ENCODE results near the gene ERMN. TPM values are rescaled to one million over a fixed set of nuclear protein-coding genes. Genes with fewer than 3 reads are reported as not detected.
"Not testable (repeated sequence)": the region's sequence is repeated elsewhere in the genome, so short reads cannot be mapped to it uniquely, and the experiment has no call there.

ERMN gene
- total RNA-seq, 1 donor: not detected

DNA sequence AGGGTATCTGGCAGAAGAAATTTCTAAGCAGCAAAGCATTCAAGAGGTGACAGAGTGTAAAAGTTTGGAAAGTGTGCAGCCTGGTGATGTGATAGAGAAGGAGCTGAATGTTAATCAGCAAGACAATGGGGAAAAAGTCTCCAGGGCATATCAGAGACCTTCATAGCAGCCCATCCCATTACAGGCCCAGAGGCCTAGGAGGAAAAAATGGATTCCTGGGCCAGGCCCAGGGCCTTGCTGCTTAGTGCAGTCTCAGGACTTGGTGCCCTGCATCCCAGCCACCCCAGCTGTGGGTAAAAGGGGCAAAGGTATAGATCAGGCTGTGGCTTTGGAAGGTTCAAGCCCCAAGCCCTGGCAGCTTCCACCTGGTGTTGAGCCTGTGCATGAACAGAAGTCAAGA lies 35.9 kb upstream of the ERMN start:
- DNase-seq (ENCODE audit: low read depth): no peak
- TF ChIP-seq, protein P1, sequence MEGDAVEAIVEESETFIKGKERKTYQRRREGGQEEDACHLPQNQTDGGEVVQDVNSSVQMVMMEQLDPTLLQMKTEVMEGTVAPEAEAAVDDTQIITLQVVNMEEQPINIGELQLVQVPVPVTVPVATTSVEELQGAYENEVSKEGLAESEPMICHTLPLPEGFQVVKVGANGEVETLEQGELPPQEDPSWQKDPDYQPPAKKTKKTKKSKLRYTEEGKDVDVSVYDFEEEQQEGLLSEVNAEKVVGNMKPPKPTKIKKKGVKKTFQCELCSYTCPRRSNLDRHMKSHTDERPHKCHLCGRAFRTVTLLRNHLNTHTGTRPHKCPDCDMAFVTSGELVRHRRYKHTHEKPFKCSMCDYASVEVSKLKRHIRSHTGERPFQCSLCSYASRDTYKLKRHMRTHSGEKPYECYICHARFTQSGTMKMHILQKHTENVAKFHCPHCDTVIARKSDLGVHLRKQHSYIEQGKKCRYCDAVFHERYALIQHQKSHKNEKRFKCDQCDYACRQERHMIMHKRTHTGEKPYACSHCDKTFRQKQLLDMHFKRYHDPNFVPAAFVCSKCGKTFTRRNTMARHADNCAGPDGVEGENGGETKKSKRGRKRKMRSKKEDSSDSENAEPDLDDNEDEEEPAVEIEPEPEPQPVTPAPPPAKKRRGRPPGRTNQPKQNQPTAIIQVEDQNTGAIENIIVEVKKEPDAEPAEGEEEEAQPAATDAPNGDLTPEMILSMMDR (IDR thresholded peaks at IDR 0.05; ENCODE audit: insufficient read depth, low read depth, low read length): no peak
- no peak overlapping the region for H3K4me3 ChIP-seq (ENCODE audit: low read depth, low read length)

DNA sequence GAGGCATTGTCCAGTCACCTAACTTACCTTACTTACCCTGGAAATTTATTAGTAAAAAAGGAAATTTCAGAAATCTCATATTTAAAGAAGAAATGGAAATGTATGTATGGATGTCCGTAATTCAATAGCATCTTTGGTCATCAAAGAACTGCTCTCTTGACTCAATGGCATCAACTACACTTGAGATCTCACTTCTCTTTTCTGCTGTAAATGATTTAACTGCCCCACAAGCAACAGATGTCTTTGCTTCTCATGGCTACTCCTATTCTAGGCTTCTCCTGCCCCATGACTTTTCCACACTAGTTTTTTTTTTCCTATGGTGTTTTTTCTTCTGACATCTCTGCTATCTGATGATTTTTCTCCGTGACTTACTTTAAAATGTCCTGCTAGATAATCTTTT lies 34.0 kb upstream of the ERMN start:
- TF ChIP-seq, protein P1 (IDR thresholded peaks at IDR 0.05; ENCODE audit: insufficient read depth, low read depth, low read length): no peak

DNA sequence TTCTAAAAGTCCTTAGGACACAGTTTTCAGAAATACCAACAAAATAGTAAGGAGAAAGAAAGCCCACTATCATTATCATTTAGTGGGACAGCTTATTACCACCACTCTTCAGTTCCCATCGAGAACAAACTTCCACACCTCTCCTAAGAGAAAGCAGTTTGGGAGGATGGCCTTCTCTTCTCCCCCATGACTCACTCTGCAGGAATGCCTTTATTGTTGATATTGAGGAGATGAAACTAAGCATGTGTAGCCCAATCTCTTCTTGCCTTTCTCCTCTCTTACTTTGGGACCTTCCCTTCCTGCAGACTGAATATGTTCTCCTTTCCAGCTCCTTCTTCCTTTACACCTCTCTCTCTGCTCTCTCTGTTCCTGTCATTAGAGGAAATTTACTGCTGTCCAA lies 30.0 kb upstream of the ERMN start:
- DNase-seq (ENCODE audit: low read depth): peak; percentile 4
- TF ChIP-seq, protein P1 (IDR thresholded peaks at IDR 0.05; ENCODE audit: insufficient read depth, low read depth, low read length): no peak
- H3K4me3 ChIP-seq (ENCODE audit: low read depth, low read length): no peak overlapping the region

More for the DNA sequence above, 34.0 kb upstream of the ERMN start:
- DNase-seq (ENCODE audit: low read depth): no peak
- no peak overlapping the region for H3K4me3 ChIP-seq (ENCODE audit: low read depth, low read length)

DNA sequence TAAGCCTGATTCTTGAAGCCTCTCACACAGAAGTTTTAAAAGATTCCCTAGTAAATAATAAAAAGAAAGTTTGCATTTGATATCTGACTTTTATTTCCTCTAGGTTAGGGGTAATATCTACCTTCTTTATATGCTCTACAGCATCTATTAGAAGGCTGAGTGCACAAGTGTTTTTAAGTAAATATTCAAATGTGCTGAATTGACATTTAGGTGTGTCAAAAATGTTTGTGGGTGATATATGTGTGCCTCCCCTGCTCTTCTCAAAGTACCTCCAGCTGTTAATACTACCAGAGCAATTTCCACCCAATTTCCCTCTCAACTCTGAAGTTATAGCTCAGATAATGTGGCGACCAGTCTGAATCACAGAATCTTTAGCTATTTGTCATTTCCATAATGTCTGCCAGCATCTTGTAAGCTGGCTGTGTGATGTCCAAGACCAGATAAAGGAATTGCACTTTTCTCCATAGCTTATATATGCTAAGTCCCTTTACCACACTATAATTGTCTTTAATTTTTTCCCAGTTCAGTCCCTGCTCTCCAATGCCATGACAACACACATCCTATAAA lies 24.4 kb upstream of the ERMN start:
- no peak overlapping the region for H3K4me3 ChIP-seq (ENCODE audit: low read depth, low read length)
- DNase-seq (ENCODE audit: low read depth): no peak

DNA sequence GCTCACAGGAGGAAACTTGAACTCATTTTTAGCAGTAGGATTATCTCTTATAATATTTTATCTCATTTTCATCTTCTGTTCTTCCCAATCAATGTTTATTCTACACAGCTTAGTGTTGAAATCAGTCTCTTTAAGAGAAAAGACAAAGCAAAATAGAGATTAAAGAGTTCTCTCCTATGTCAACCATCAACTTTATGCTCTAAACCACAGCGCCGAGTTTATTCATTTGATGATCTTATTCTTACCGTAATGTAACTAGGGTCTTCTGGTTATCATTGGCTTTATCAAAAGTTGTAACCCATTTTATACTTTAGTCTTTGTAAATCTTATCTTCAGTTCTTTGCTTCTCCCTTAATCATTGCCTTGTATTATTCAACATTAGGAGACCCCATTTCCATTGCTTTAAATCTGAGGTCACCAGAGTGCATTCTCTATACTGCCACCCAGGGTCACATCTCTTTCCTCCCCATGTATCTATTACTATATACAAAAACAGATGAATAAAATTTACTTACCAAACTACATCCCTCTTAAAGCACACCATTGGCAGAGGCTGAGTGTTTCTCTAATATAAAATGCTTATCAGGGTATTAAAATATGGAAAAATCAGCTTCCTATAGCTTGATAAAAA lies 22.8 kb upstream of the ERMN start:
- no peak for DNase-seq (ENCODE audit: low read depth)
- H3K4me3 ChIP-seq (ENCODE audit: low read depth, low read length): no peak overlapping the region
- TF ChIP-seq, protein P1 (IDR thresholded peaks at IDR 0.05; ENCODE audit: insufficient read depth, low read depth, low read length): no peak

More for the DNA sequence above, 24.4 kb upstream of the ERMN start:
- TF ChIP-seq, protein P1 (IDR thresholded peaks at IDR 0.05; ENCODE audit: insufficient read depth, low read depth, low read length): no peak

DNA sequence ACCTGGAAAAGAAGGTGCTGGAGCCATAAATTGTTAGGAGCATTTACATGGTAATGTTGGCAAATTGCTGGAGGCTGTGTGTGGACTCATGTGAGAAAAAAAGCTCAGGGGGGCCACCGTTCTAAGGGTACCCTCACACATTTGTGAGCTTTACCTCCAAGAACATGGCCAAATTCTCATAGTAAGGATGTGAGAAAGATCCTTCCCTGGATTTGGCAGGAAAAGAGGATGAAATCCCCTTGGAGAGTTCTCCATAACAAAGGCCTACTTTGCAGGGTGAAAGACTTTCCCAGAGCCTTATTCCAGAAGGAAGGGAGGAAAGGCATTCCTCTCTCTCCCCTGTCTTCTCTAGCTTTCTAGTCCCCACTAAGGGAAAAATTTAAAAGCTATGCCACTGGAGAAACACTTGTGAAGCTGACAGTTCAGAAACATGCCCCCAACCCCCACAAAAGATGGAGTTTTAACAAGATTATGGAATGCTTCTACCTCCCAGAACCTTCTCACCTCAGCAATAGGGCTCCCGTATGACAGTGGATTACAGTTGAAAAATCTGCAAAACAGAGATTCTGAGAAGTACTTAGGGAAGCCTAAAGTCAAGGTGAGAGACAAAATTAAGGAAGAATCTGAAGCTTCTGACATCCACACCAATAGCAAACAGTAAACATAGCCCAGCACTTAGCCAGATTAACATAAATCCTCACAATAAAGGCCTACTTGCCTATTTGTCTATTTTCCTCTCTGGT lies 20.2 kb upstream of the ERMN start:
- TF ChIP-seq, protein P1 (IDR thresholded peaks at IDR 0.05; ENCODE audit: insufficient read depth, low read depth, low read length): no peak
- no peak overlapping the region for H3K4me3 ChIP-seq (ENCODE audit: low read depth, low read length)
- no peak for DNase-seq (ENCODE audit: low read depth)

DNA sequence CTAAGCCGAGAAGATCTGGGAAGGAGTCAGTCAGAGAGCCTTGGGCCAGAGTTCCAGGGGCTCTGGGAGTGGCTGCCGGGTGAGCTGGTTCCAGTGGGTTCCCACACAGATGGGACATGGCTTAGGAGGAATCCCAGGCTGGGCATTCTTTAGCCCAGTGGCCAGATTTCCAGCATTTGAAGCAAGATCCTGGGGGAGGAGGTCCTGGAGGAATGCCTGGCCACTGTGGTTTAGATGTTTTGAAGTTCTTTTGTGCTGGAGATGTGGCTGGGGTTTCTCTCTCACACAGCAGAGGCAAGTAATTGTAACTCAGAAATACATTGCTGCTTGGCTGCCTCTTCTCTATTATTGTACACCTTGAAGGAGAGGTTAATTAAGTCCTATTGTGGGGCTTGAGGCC lies 15.8 kb upstream of the ERMN start:
- not testable (repeated sequence) for H3K4me3 ChIP-seq (ENCODE audit: low read depth, low read length)
- DNase-seq (ENCODE audit: low read depth): peak; percentile 17
